ENCODE results near the gene CENPV.
"Not testable (repeated sequence)": the region's sequence is repeated elsewhere in the genome, so short reads cannot be mapped to it uniquely, and the experiment has no call there.

CENPV gene

GRCh38 chr17:16343569-16343968 lies 9.7 kb downstream of the CENPV start:
- Mint-ChIP-seq H3K27me3 (no peaks in the 10 kb centered on the region), H3K4me3 (no peak overlapping the region), H3K27ac (peak overlapping the region; percentile 39), H3K36me3 (peaks cover 46% of the 10 kb centered on the region), H3K4me1 (no peaks in the 10 kb centered on the region), H3K9me3 (no peaks in the 10 kb centered on the region)
- no peak for ATAC-seq

GRCh38 chr17:16342979-16343378 lies 10.3 kb downstream of the CENPV start:
- no peaks in the 10 kb centered on the region for H3K9me3 Mint-ChIP-seq
- no peaks in the 10 kb centered on the region for H3K27me3 Mint-ChIP-seq
- no peak overlapping the region for H3K27ac Mint-ChIP-seq
- peaks cover 46% of the 10 kb centered on the region for H3K36me3 Mint-ChIP-seq
- H3K4me1 Mint-ChIP-seq: no peaks in the 10 kb centered on the region
- H3K4me3 Mint-ChIP-seq: no peak overlapping the region
- no peak for ATAC-seq

- H3K27ac Mint-ChIP-seq: no peak overlapping the region
- peaks cover 35% of the 10 kb centered on the region for H3K36me3 Mint-ChIP-seq
- ATAC-seq: no peak
- H3K4me1 Mint-ChIP-seq: no peaks in the 10 kb centered on the region
- no peaks in the 10 kb centered on the region for H3K27me3 Mint-ChIP-seq
- no peak overlapping the region for H3K4me3 Mint-ChIP-seq
- H3K9me3 Mint-ChIP-seq: no peaks in the 10 kb centered on the region
Observed at GRCh38 chr17:16339959-16340358, 13.3 kb downstream of the CENPV start.

- no peak for ATAC-seq
- H3K27me3 Mint-ChIP-seq: no peaks in the 10 kb centered on the region
- H3K4me3 Mint-ChIP-seq: no peak overlapping the region
- H3K4me1 Mint-ChIP-seq: no peaks in the 10 kb centered on the region
- H3K36me3 Mint-ChIP-seq: peaks cover 33% of the 10 kb centered on the region
- H3K9me3 Mint-ChIP-seq: no peaks in the 10 kb centered on the region
- H3K27ac Mint-ChIP-seq: no peak overlapping the region
Observed at GRCh38 chr17:16339402-16339801, 13.9 kb downstream of the CENPV start.

GRCh38 chr17:16338391-16338790 lies 14.9 kb downstream of the CENPV start:
- Mint-ChIP-seq H3K4me3 (no peak overlapping the region), H3K27ac (no peak overlapping the region), H3K27me3 (no peaks in the 10 kb centered on the region), H3K36me3 (peaks cover 26% of the 10 kb centered on the region), H3K9me3 (no peaks in the 10 kb centered on the region), H3K4me1 (no peaks in the 10 kb centered on the region)
- no peak for ATAC-seq

GRCh38 chr17:16329519-16330271 lies 23.6 kb downstream of the CENPV start:
- Mint-ChIP-seq H3K27ac (peak overlapping the region; percentile 54), H3K36me3 (peaks cover 13% of the 10 kb centered on the region), H3K27me3 (no peaks in the 10 kb centered on the region), H3K4me3 (peak overlapping the region; percentile 50), H3K4me1 (peaks cover 42% of the 10 kb centered on the region), H3K9me3 (no peaks in the 10 kb centered on the region)
- ATAC-seq: peak; percentile 97

- H3K4me3 Mint-ChIP-seq: peak overlapping the region; percentile 50
- ATAC-seq: peak; percentile 17
- no peaks in the 10 kb centered on the region for H3K27me3 Mint-ChIP-seq
- peaks cover 42% of the 10 kb centered on the region for H3K4me1 Mint-ChIP-seq
- peak overlapping the region; percentile 54 for H3K27ac Mint-ChIP-seq
- peaks cover 13% of the 10 kb centered on the region for H3K36me3 Mint-ChIP-seq
- no peaks in the 10 kb centered on the region for H3K9me3 Mint-ChIP-seq
Observed at GRCh38 chr17:16328997-16329396, 24.3 kb downstream of the CENPV start.

- no peak overlapping the region for H3K4me3 Mint-ChIP-seq
- peaks cover 42% of the 10 kb centered on the region for H3K4me1 Mint-ChIP-seq
- peak overlapping the region; percentile 60 for H3K27ac Mint-ChIP-seq
- no peaks in the 10 kb centered on the region for H3K9me3 Mint-ChIP-seq
- no peaks in the 10 kb centered on the region for H3K27me3 Mint-ChIP-seq
- H3K36me3 Mint-ChIP-seq: peaks cover 22% of the 10 kb centered on the region
- no peak for ATAC-seq
Observed at GRCh38 chr17:16327018-16327417, 26.3 kb downstream of the CENPV start.

GRCh38 chr17:16325964-16326363 lies 27.3 kb downstream of the CENPV start:
- H3K27me3 Mint-ChIP-seq: no peaks in the 10 kb centered on the region
- H3K4me1 Mint-ChIP-seq: peaks cover 39% of the 10 kb centered on the region
- H3K27ac Mint-ChIP-seq: peak overlapping the region; percentile 60
- no peak overlapping the region for H3K4me3 Mint-ChIP-seq
- peak; percentile 63 for ATAC-seq
- H3K9me3 Mint-ChIP-seq: no peaks in the 10 kb centered on the region
- peaks cover 29% of the 10 kb centered on the region for H3K36me3 Mint-ChIP-seq

GRCh38 chr17:16322636-16323035 lies 30.6 kb downstream of the CENPV start:
- Mint-ChIP-seq H3K4me3 (no peak overlapping the region), H3K4me1 (peaks cover 21% of the 10 kb centered on the region), H3K27ac (peak overlapping the region; percentile 23), H3K27me3 (no peaks in the 10 kb centered on the region), H3K36me3 (peaks cover 43% of the 10 kb centered on the region), H3K9me3 (no peaks in the 10 kb centered on the region)
- ATAC-seq: no peak

GRCh38 chr17:16319969-16320368 lies 33.3 kb downstream of the CENPV start:
- H3K4me1 Mint-ChIP-seq: peaks cover 2% of the 10 kb centered on the region
- no peaks in the 10 kb centered on the region for H3K9me3 Mint-ChIP-seq
- H3K27me3 Mint-ChIP-seq: no peaks in the 10 kb centered on the region
- peaks cover 40% of the 10 kb centered on the region for H3K36me3 Mint-ChIP-seq
- H3K27ac Mint-ChIP-seq: peak overlapping the region; percentile 30
- no peak overlapping the region for H3K4me3 Mint-ChIP-seq
- ATAC-seq: no peak

GRCh38 chr17:16314859-16315258 lies 38.4 kb downstream of the CENPV start:
- no peak for ATAC-seq

GRCh38 chr17:16314189-16314588 lies 39.1 kb downstream of the CENPV start:
- Mint-ChIP-seq H3K4me1 (no peaks in the 10 kb centered on the region), H3K9me3 (no peaks in the 10 kb centered on the region), H3K27me3 (no peaks in the 10 kb centered on the region), H3K36me3 (peaks cover 38% of the 10 kb centered on the region), H3K27ac (peak overlapping the region; percentile 20), H3K4me3 (no peak overlapping the region)
- ATAC-seq: no peak

More at GRCh38 chr17:16314859-16315258, 38.4 kb downstream of the CENPV start:
- H3K4me3 Mint-ChIP-seq: no peak overlapping the region
- H3K27ac Mint-ChIP-seq: no peak overlapping the region
- H3K4me1 Mint-ChIP-seq: no peaks in the 10 kb centered on the region
- H3K9me3 Mint-ChIP-seq: no peaks in the 10 kb centered on the region
- no peaks in the 10 kb centered on the region for H3K27me3 Mint-ChIP-seq
- peaks cover 44% of the 10 kb centered on the region for H3K36me3 Mint-ChIP-seq

GRCh38 chr17:16313139-16314090 lies 39.9 kb downstream of the CENPV start:
- Mint-ChIP-seq H3K27me3 (no peaks in the 10 kb centered on the region), H3K4me3 (no peak overlapping the region), H3K9me3 (no peaks in the 10 kb centered on the region), H3K27ac (peak overlapping the region; percentile 20), H3K36me3 (peaks cover 37% of the 10 kb centered on the region), H3K4me1 (no peaks in the 10 kb centered on the region)
- ATAC-seq: no peak

GRCh38 chr17:16312061-16312460 lies 41.2 kb downstream of the CENPV start:
- not testable (repeated sequence) for H3K4me1 Mint-ChIP-seq, H3K4me3 Mint-ChIP-seq, H3K9me3 Mint-ChIP-seq, ATAC-seq, H3K27ac Mint-ChIP-seq, H3K27me3 Mint-ChIP-seq
- H3K36me3 Mint-ChIP-seq: peaks cover 37% of the 10 kb centered on the region
